NCI-H2107 treated with DMSO at 0.1 percent for 48 hours (cell line): ENCODE data around the gene SYNDIG1.
"Not testable (repeated sequence)": the region's sequence is repeated elsewhere in the genome, so short reads cannot be mapped to it uniquely, and the experiment has no call there.

Experiments used
- DNase-seq: peaks from one replicate; lab custom pipeline; 2025; ENCODE audit not compliant: unreplicated experiment; lab: John Stamatoyannopoulos, UW

Gene SYNDIG1

GRCh38 chr20:24492031-24492607, 22.7 kb downstream of the SYNDIG1 start:
- DNase-seq = no peak

- DNase-seq = no peak
These were observed 23.3 kb downstream of the SYNDIG1 start for GRCh38 chr20:24492698-24493097.

- no peak for DNase-seq
These were observed 23.8 kb downstream of the SYNDIG1 start for GRCh38 chr20:24493181-24493580.

- DNase-seq = no peak
These were observed 24.4 kb downstream of the SYNDIG1 start for GRCh38 chr20:24493661-24494459.

GRCh38 chr20:24494460-24494920, 25.1 kb downstream of the SYNDIG1 start:
- DNase-seq = no peak

- no peak for DNase-seq
These were observed 25.8 kb downstream of the SYNDIG1 start for GRCh38 chr20:24495266-24495665.

- DNase-seq = no peak
These were observed 28.4 kb downstream of the SYNDIG1 start for GRCh38 chr20:24497851-24498250.

- no peak for DNase-seq
These were observed 29.2 kb downstream of the SYNDIG1 start for GRCh38 chr20:24498641-24499040.

- DNase-seq = no peak
These were observed 30.0 kb downstream of the SYNDIG1 start for GRCh38 chr20:24499472-24499871.

- no peak for DNase-seq
These were observed 32.5 kb downstream of the SYNDIG1 start for GRCh38 chr20:24501764-24502556.

GRCh38 chr20:24502661-24503060, 33.2 kb downstream of the SYNDIG1 start:
- no peak for DNase-seq

GRCh38 chr20:24503352-24503931, 34.0 kb downstream of the SYNDIG1 start:
- no peak for DNase-seq

- DNase-seq = no peak
These were observed 35.2 kb downstream of the SYNDIG1 start for GRCh38 chr20:24504331-24505285.

GRCh38 chr20:24506146-24506545, 36.7 kb downstream of the SYNDIG1 start:
- no peak for DNase-seq

- no peak for DNase-seq
These were observed 37.3 kb downstream of the SYNDIG1 start for GRCh38 chr20:24506696-24507095.

GRCh38 chr20:24507182-24507853, 37.9 kb downstream of the SYNDIG1 start:
- no peak for DNase-seq

- not testable (repeated sequence) for DNase-seq
These were observed 43.0 kb downstream of the SYNDIG1 start for GRCh38 chr20:24512441-24512840.

- no peak for DNase-seq
These were observed 49.1 kb downstream of the SYNDIG1 start for GRCh38 chr20:24518515-24518914.

- no peak for DNase-seq
These were observed 50.0 kb downstream of the SYNDIG1 start for GRCh38 chr20:24519476-24519875.

GRCh38 chr20:24521032-24521431, 51.6 kb downstream of the SYNDIG1 start:
- no peak for DNase-seq
